Measurements from ENCODE around the gene ZDHHC14.
"Not testable (repeated sequence)": the region's sequence is repeated elsewhere in the genome, so short reads cannot be mapped to it uniquely, and the experiment has no call there.

Gene ZDHHC14

GRCh38 chr6:157403686-157404051 lies 22.7 kb downstream of the ZDHHC14 start:
- Histone ChIP-seq H3K36me3 (ENCODE audit: low read length) (no peaks in the 10 kb centered on the region), H4K20me1 (ENCODE audit: low read depth, low read length) (no peaks in the 10 kb centered on the region; the same call in 1 of the 2 replicates), H3K27ac (ENCODE audit: low read depth, low read length) (no peak overlapping the region), H3K27me3 (ENCODE audit: low read length) (no peaks in the 10 kb centered on the region), H3K4me2 (ENCODE audit: low read depth, low read length, poor library complexity, severe bottlenecking) (no peak overlapping the region), H3F3A (ENCODE audit: insufficient read depth) (no peaks in the 10 kb centered on the region), H3K9me2 (replicated peaks; ENCODE audit: insufficient read depth, low read length) (no peaks in the 10 kb centered on the region), H3K9ac (ENCODE audit: low read length) (no peak overlapping the region), H3K4me3 (ENCODE audit: insufficient read depth, low read length, poor library complexity, severe bottlenecking) (no peak overlapping the region), H3K9me3 (ENCODE audit: insufficient read depth, low read length) (peaks cover 12% of the 10 kb centered on the region; the same call in 1 of the 2 replicates), H3K79me2 (ENCODE audit: insufficient read depth, low read length) (no peaks in the 10 kb centered on the region), H2AFZ (ENCODE audit: low read depth, low read length, severe bottlenecking) (no peak overlapping the region)
- TF ChIP-seq EZH2phosphoT487 (conservative IDR thresholded peaks at IDR 0.05; ENCODE audit: low read length): no peak
- no peak for TF ChIP-seq CTCF (IDR thresholded peaks at IDR 0.05; ENCODE audit: insufficient read depth, low read length, poor library complexity, severe bottlenecking)

- Histone ChIP-seq H3K27me3 (ENCODE audit: low read length) (no peaks in the 10 kb centered on the region), H3K27ac (ENCODE audit: low read depth, low read length) (no peak overlapping the region), H3K36me3 (ENCODE audit: low read length) (no peaks in the 10 kb centered on the region), H3K79me2 (ENCODE audit: insufficient read depth, low read length) (no peaks in the 10 kb centered on the region), H3F3A (ENCODE audit: insufficient read depth) (no peaks in the 10 kb centered on the region), H3K9me3 (ENCODE audit: insufficient read depth, low read length) (peaks cover 12% of the 10 kb centered on the region; the same call in 1 of the 2 replicates), H3K9me2 (replicated peaks; ENCODE audit: insufficient read depth, low read length) (no peaks in the 10 kb centered on the region), H3K4me2 (ENCODE audit: low read depth, low read length, poor library complexity, severe bottlenecking) (no peak overlapping the region), H3K9ac (ENCODE audit: low read length) (no peak overlapping the region), H2AFZ (ENCODE audit: low read depth, low read length, severe bottlenecking) (no peak overlapping the region), H3K4me3 (ENCODE audit: insufficient read depth, low read length, poor library complexity, severe bottlenecking) (no peak overlapping the region), H4K20me1 (ENCODE audit: low read depth, low read length) (no peaks in the 10 kb centered on the region; the same call in 1 of the 2 replicates)
- TF ChIP-seq EZH2phosphoT487 (conservative IDR thresholded peaks at IDR 0.05; ENCODE audit: low read length): no peak
- no peak for TF ChIP-seq CTCF (IDR thresholded peaks at IDR 0.05; ENCODE audit: insufficient read depth, low read length, poor library complexity, severe bottlenecking)
Measured at GRCh38 chr6:157405986-157406385, 25.0 kb downstream of the ZDHHC14 start.

- Histone ChIP-seq H2AFZ (ENCODE audit: low read depth, low read length, severe bottlenecking) (no peak overlapping the region), H3F3A (ENCODE audit: insufficient read depth) (no peaks in the 10 kb centered on the region), H3K36me3 (ENCODE audit: low read length) (no peaks in the 10 kb centered on the region), H3K9me2 (replicated peaks; ENCODE audit: insufficient read depth, low read length) (no peaks in the 10 kb centered on the region), H3K4me2 (ENCODE audit: low read depth, low read length, poor library complexity, severe bottlenecking) (no peak overlapping the region), H3K27ac (ENCODE audit: low read depth, low read length) (no peak overlapping the region), H4K20me1 (ENCODE audit: low read depth, low read length) (no peaks in the 10 kb centered on the region; the same call in 1 of the 2 replicates), H3K79me2 (ENCODE audit: insufficient read depth, low read length) (no peaks in the 10 kb centered on the region), H3K27me3 (ENCODE audit: low read length) (no peaks in the 10 kb centered on the region), H3K9me3 (ENCODE audit: insufficient read depth, low read length) (peaks cover 8% of the 10 kb centered on the region; the same call in 1 of the 2 replicates), H3K4me3 (ENCODE audit: insufficient read depth, low read length, poor library complexity, severe bottlenecking) (no peak overlapping the region), H3K9ac (ENCODE audit: low read length) (no peak overlapping the region)
- TF ChIP-seq EZH2phosphoT487 (conservative IDR thresholded peaks at IDR 0.05; ENCODE audit: low read length): no peak
Measured at GRCh38 chr6:157406661-157407060, 25.7 kb downstream of the ZDHHC14 start.

- no peak overlapping the region for H3K9ac ChIP-seq (ENCODE audit: low read length)
- no peaks in the 10 kb centered on the region for H3K36me3 ChIP-seq (ENCODE audit: low read length)
- no peak overlapping the region for H3K4me2 ChIP-seq (ENCODE audit: low read depth, low read length, poor library complexity, severe bottlenecking)
- H2AFZ ChIP-seq (ENCODE audit: low read depth, low read length, severe bottlenecking): no peak overlapping the region
- no peaks in the 10 kb centered on the region for H4K20me1 ChIP-seq (ENCODE audit: low read depth, low read length)
- H3K79me2 ChIP-seq (ENCODE audit: insufficient read depth, low read length): no peaks in the 10 kb centered on the region
- no peaks in the 10 kb centered on the region for H3K27me3 ChIP-seq (ENCODE audit: low read length)
- H3K9me2 ChIP-seq (replicated peaks; ENCODE audit: insufficient read depth, low read length): no peaks in the 10 kb centered on the region
- TF ChIP-seq CTCF (IDR thresholded peaks at IDR 0.05; ENCODE audit: insufficient read depth, low read length, poor library complexity, severe bottlenecking) (no peak), EZH2phosphoT487 (conservative IDR thresholded peaks at IDR 0.05; ENCODE audit: low read length) (no peak)
- no peaks in the 10 kb centered on the region for H3K9me3 ChIP-seq (ENCODE audit: insufficient read depth, low read length)
- no peaks in the 10 kb centered on the region for H3F3A ChIP-seq (ENCODE audit: insufficient read depth)
- H3K4me3 ChIP-seq (ENCODE audit: insufficient read depth, low read length, poor library complexity, severe bottlenecking): no peak overlapping the region
- H3K27ac ChIP-seq (ENCODE audit: low read depth, low read length): no peak overlapping the region
Measured at GRCh38 chr6:157407646-157408045, 26.7 kb downstream of the ZDHHC14 start.

- H4K20me1 ChIP-seq (ENCODE audit: low read depth, low read length); H3K4me3 ChIP-seq (ENCODE audit: insufficient read depth, low read length, poor library complexity, severe bottlenecking); H3K9ac ChIP-seq (ENCODE audit: low read length); H2AFZ ChIP-seq (ENCODE audit: low read depth, low read length, severe bottlenecking); H3F3A ChIP-seq (ENCODE audit: insufficient read depth); H3K79me2 ChIP-seq (ENCODE audit: insufficient read depth, low read length); H3K4me2 ChIP-seq (ENCODE audit: low read depth, low read length, poor library complexity, severe bottlenecking); H3K9me2 ChIP-seq (replicated peaks; ENCODE audit: insufficient read depth, low read length); H3K9me3 ChIP-seq (ENCODE audit: insufficient read depth, low read length); H3K27me3 ChIP-seq (ENCODE audit: low read length); H3K27ac ChIP-seq (ENCODE audit: low read depth, low read length); H3K36me3 ChIP-seq (ENCODE audit: low read length): not testable (repeated sequence)
Measured at GRCh38 chr6:157408427-157408826, 27.4 kb downstream of the ZDHHC14 start.
